HG03575 (cell line): Measurements from ENCODE around the gene GLT1D1.

ENCODE experiments used
- ATAC-seq: cut with Tn5 transposase; IDR thresholded peaks from one replicate; pipeline ENCODE4 v1.9.1; 2021; ENCODE audit not compliant: unreplicated experiment, insufficient number of reproducible peaks, low FRiP score; ENCODE audit errors: extremely low read depth

GLT1D1 gene

GRCh38 chr12:128940974-128941373 lies 87.7 kb downstream of the GLT1D1 start:
- ATAC-seq: no peak

- no peak for ATAC-seq
These were observed 89.7 kb downstream of the GLT1D1 start for GRCh38 chr12:128942960-128943477.

- ATAC-seq: no peak
These were observed 91.7 kb downstream of the GLT1D1 start for GRCh38 chr12:128944956-128945355.

GRCh38 chr12:128947209-128947608 lies 93.9 kb downstream of the GLT1D1 start:
- ATAC-seq: no peak

- no peak for ATAC-seq
These were observed 95.8 kb downstream of the GLT1D1 start for GRCh38 chr12:128949086-128949485.

GRCh38 chr12:128951448-128951847 lies 98.2 kb downstream of the GLT1D1 start:
- ATAC-seq: no peak

GRCh38 chr12:128956755-128957154 lies 103.5 kb downstream of the GLT1D1 start:
- ATAC-seq: no peak

- ATAC-seq: no peak
These were observed 106.6 kb downstream of the GLT1D1 start for GRCh38 chr12:128959901-128960300.

GRCh38 chr12:128961308-128961902 lies 108.1 kb downstream of the GLT1D1 start:
- no peak for ATAC-seq

- ATAC-seq: no peak
These were observed 108.7 kb downstream of the GLT1D1 start for GRCh38 chr12:128961957-128962356.

- no peak for ATAC-seq
These were observed 113.0 kb downstream of the GLT1D1 start for GRCh38 chr12:128966203-128966810.

GRCh38 chr12:128968668-128969067 lies 115.4 kb downstream of the GLT1D1 start:
- no peak for ATAC-seq

GRCh38 chr12:128969480-128970055 lies 116.3 kb downstream of the GLT1D1 start:
- ATAC-seq: peak; percentile 72

- ATAC-seq: no peak
These were observed 116.8 kb downstream of the GLT1D1 start for GRCh38 chr12:128970110-128970509.

GRCh38 chr12:128970941-128971340 lies 117.7 kb downstream of the GLT1D1 start:
- no peak for ATAC-seq

GRCh38 chr12:128971802-128972201 lies 118.5 kb downstream of the GLT1D1 start:
- ATAC-seq: no peak

GRCh38 chr12:128973883-128974681 lies 120.8 kb downstream of the GLT1D1 start:
- ATAC-seq: no peak

- no peak for ATAC-seq
These were observed 121.6 kb downstream of the GLT1D1 start for GRCh38 chr12:128974881-128975280.

GRCh38 chr12:128976120-128976738 lies 123.0 kb downstream of the GLT1D1 start:
- ATAC-seq: no peak
